ENCODE results near the gene GATAD2B.

Gene GATAD2B

DNA sequence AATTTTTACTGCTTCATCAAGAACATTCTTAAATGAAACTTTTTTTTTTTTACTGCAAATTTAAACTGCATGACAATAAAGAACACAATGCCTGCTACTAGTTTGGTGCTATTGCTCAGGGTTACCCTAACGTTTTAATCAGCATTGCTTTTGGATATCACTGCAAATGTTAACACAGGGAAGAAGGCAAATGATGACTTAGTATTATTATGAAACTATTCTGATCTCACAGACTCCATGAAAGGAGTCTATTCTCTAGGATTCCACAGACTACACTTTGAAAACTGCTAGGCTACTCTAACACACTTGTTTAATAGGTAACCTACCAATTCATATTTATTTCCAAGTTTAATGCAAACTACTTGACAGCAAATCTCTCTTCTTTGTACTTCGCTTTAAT, 49.8 kb downstream of the GATAD2B start:
- H3K36me3 ChIP-seq (ENCODE audit: control insufficient read depth in 1 of 2, insufficient read depth in 2 of 2, low read length in 2 of 2): peaks cover 0 to 3% of the 10 kb centered on the region in 2 experiments

DNA sequence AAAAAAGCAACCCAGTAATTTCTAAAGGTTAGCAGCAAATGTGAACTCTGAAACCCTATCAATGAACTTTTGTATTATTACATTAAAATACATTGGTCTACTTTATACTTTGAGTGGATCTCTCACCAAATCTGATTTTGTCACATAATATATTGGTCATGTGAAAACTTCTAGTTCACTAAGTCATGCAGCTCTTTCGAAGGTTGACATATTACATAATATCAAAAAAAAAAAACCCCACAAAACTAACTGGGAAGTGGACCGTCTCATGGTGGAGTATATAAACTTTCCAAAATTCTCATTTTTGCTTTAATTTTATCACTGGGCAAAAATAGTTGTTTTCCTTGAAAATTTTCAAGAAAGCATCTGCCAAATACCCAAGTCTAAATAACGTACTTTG, 50.4 kb downstream of the GATAD2B start:
- no peak overlapping the region for H3K4me3 ChIP-seq (ENCODE audit: low read depth, low read length)
- peaks cover 3% of the 10 kb centered on the region in 2 experiments for H3K36me3 ChIP-seq (ENCODE audit: control insufficient read depth in 1 of 2, insufficient read depth in 2 of 2, low read length in 2 of 2)
- no CpG with 5 or more reads among the region's 3 CpGs for WGBS (ENCODE audit: extremely low coverage, insufficient coverage, insufficient read length)
- H3K27me3 ChIP-seq (ENCODE audit: insufficient read depth, low read length): no peaks in the 10 kb centered on the region
- H3K9ac ChIP-seq (ENCODE audit: low read length): no peak overlapping the region
- no peaks in the 10 kb centered on the region for H3K79me2 ChIP-seq (ENCODE audit: control insufficient read depth, insufficient read depth, low read length, poor library complexity)
- H3K23ac ChIP-seq (ENCODE audit: low read length): no peak overlapping the region
- no peaks in the 10 kb centered on the region for H3K79me1 ChIP-seq (ENCODE audit: low read length)
- no peak overlapping the region for H2BK5ac ChIP-seq (ENCODE audit: low read depth, low read length, poor library complexity)
- H3K4me1 ChIP-seq (ENCODE audit: control insufficient read depth in 1 of 2, insufficient read depth in 2 of 2, low read length in 2 of 2): peaks cover 0 to 3% of the 10 kb centered on the region in 2 experiments
- no peak overlapping the region for H4K8ac ChIP-seq (ENCODE audit: low read depth, low read length)
- H3K4me2 ChIP-seq (ENCODE audit: low read length): no peak overlapping the region
- H4K91ac ChIP-seq (ENCODE audit: low read depth, low read length): no peak overlapping the region
- H2AFZ ChIP-seq (ENCODE audit: insufficient read depth, low read length, poor library complexity): no peak overlapping the region
- no peak overlapping the region for H2BK12ac ChIP-seq (ENCODE audit: low read length)
- H3K27ac ChIP-seq (ENCODE audit: low read depth, low read length): no peak overlapping the region
- DNase-seq: no peak
- no peak overlapping the region for H3K14ac ChIP-seq (ENCODE audit: low read length)
- no peak overlapping the region for H3K18ac ChIP-seq (ENCODE audit: low read length)
- no peak overlapping the region for H4K12ac ChIP-seq (ENCODE audit: low read depth, low read length)
- no peaks in the 10 kb centered on the region for H3K9me3 ChIP-seq (ENCODE audit: insufficient read depth, low read depth, low read length)
- H3K4ac ChIP-seq (ENCODE audit: low read depth, low read length): no peak overlapping the region
- no peak overlapping the region for H2AK5ac ChIP-seq (ENCODE audit: low read length)
- no peak overlapping the region for H2BK120ac ChIP-seq (ENCODE audit: insufficient read depth, low read length, poor library complexity)

More for the DNA sequence above, 49.8 kb downstream of the GATAD2B start:
- Histone ChIP-seq H2AFZ (ENCODE audit: insufficient read depth, low read length, poor library complexity) (no peak overlapping the region), H3K4me3 (ENCODE audit: low read depth, low read length) (no peak overlapping the region), H3K4me1 (ENCODE audit: control insufficient read depth in 1 of 2, insufficient read depth in 2 of 2, low read length in 2 of 2) (peaks cover 0 to 3% of the 10 kb centered on the region in 2 experiments), H3K4me2 (ENCODE audit: low read length) (no peak overlapping the region), H3K9ac (ENCODE audit: low read length) (no peak overlapping the region), H3K4ac (ENCODE audit: low read depth, low read length) (no peak overlapping the region), H2BK5ac (ENCODE audit: low read depth, low read length, poor library complexity) (no peak overlapping the region), H4K12ac (ENCODE audit: low read depth, low read length) (no peak overlapping the region), H3K18ac (ENCODE audit: low read length) (no peak overlapping the region), H3K27me3 (ENCODE audit: insufficient read depth, low read length) (no peaks in the 10 kb centered on the region), H4K91ac (ENCODE audit: low read depth, low read length) (no peak overlapping the region), H4K8ac (ENCODE audit: low read depth, low read length) (no peak overlapping the region), H3K14ac (ENCODE audit: low read length) (no peak overlapping the region), H2BK12ac (ENCODE audit: low read length) (no peak overlapping the region), H2AK5ac (ENCODE audit: low read length) (no peak overlapping the region), H3K79me1 (ENCODE audit: low read length) (no peaks in the 10 kb centered on the region), H3K79me2 (ENCODE audit: control insufficient read depth, insufficient read depth, low read length, poor library complexity) (no peaks in the 10 kb centered on the region), H3K27ac (ENCODE audit: low read depth, low read length) (no peak overlapping the region), H2BK120ac (ENCODE audit: insufficient read depth, low read length, poor library complexity) (no peak overlapping the region), H3K9me3 (ENCODE audit: insufficient read depth, low read depth, low read length) (no peaks in the 10 kb centered on the region), H3K23ac (ENCODE audit: low read length) (no peak overlapping the region)
- DNase-seq: no peak
- no CpG with 5 or more reads among the region's 2 CpGs for WGBS (ENCODE audit: extremely low coverage, insufficient coverage, insufficient read length)

DNA sequence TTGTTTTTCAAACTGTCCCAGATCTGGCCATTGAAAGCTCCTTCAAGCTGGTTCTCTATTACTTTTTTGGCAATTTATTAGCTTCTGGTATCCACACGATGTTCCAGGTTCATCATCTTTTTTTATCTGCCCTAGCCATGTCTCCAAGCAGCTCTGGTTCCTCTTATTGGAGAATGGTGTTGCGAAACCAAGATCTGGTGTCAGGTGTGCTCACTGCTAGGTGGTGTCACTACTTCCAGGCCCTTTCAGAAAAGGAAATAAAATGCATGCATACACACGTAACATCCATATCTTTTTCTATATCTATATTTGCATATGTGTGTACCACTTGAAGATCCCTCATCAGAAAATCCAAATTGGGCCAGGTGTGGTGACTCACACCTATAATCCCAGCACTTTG, 53.3 kb downstream of the GATAD2B start:
- Histone ChIP-seq H2BK5ac (ENCODE audit: low read depth, low read length, poor library complexity) (no peak overlapping the region), H4K8ac (ENCODE audit: low read depth, low read length) (no peak overlapping the region), H3K79me2 (ENCODE audit: control insufficient read depth, insufficient read depth, low read length, poor library complexity) (peaks cover 2% of the 10 kb centered on the region), H3K4ac (ENCODE audit: low read depth, low read length) (no peak overlapping the region), H3K23ac (ENCODE audit: low read length) (no peak overlapping the region), H3K4me3 (ENCODE audit: low read depth, low read length) (no peak overlapping the region), H4K91ac (ENCODE audit: low read depth, low read length) (no peak overlapping the region), H2BK120ac (ENCODE audit: insufficient read depth, low read length, poor library complexity) (no peak overlapping the region), H3K36me3 (ENCODE audit: control insufficient read depth in 1 of 2, insufficient read depth in 2 of 2, low read length in 2 of 2) (peaks cover 3% of the 10 kb centered on the region in 2 experiments), H4K12ac (ENCODE audit: low read depth, low read length) (no peak overlapping the region), H3K79me1 (ENCODE audit: low read length) (no peaks in the 10 kb centered on the region), H2AK5ac (ENCODE audit: low read length) (no peak overlapping the region), H3K27ac (ENCODE audit: low read depth, low read length) (no peak overlapping the region), H2BK12ac (ENCODE audit: low read length) (no peak overlapping the region), H3K9ac (ENCODE audit: low read length) (no peak overlapping the region), H3K27me3 (ENCODE audit: insufficient read depth, low read length) (no peaks in the 10 kb centered on the region), H3K4me1 (ENCODE audit: control insufficient read depth in 1 of 2, insufficient read depth in 2 of 2, low read length in 2 of 2) (no peaks in the 10 kb centered on the region), H2AFZ (ENCODE audit: insufficient read depth, low read length, poor library complexity) (no peak overlapping the region), H3K18ac (ENCODE audit: low read length) (no peak overlapping the region), H3K9me3 (ENCODE audit: insufficient read depth, low read depth, low read length) (no peaks in the 10 kb centered on the region), H3K4me2 (ENCODE audit: low read length) (no peak overlapping the region), H3K14ac (ENCODE audit: low read length) (no peak overlapping the region)
- WGBS (ENCODE audit: extremely low coverage, insufficient coverage, insufficient read length): no CpG with 5 or more reads among the region's 3 CpGs
- DNase-seq: no peak

DNA sequence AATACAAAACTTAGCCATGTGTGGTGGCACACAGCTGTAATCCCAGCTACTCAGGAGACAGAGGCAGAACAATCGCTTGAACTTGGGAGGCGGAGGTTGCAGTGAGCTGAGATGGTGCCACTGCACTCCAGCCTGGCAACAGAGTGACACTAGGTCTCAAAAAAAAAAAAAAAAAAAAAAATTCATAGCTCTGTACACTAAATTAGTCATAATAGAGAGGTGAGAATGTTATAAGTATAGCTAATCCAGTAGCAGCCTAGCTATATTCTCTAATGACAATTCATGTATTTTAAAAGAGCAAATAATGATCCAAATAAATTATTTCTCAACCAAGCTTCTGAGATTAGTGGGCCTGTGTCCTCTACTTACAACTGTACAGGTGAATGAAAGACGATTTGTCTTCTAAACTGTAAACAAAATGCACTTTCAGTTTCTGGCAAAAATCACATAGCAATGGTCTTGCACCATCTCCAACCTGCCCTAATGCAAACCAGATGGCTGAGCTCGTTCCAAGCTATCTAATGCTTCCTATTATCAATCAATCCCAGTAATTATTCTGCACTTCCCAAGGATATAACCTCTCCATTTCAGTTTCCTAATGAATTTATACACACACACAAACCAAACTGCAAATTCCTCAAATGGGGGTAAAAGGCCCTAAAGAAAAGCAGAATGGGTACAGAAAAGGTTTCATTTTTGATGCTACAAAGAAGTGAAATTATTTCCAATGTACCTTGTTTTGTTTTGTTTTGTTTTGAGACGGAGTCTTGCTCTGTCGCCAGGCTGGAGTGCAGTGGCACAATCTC, 56.5 kb downstream of the GATAD2B start:
- Histone ChIP-seq H3K9ac (ENCODE audit: low read length) (no peak overlapping the region), H3K9me3 (ENCODE audit: insufficient read depth, low read depth, low read length) (no peaks in the 10 kb centered on the region)

More for the DNA sequence above, 56.5 kb downstream of the GATAD2B start:
- Histone ChIP-seq H3K79me1 (ENCODE audit: low read length) (no peaks in the 10 kb centered on the region), H3K14ac (ENCODE audit: low read length) (no peak overlapping the region), H3K4me3 (ENCODE audit: low read depth, low read length) (no peak overlapping the region), H3K36me3 (ENCODE audit: control insufficient read depth in 1 of 2, insufficient read depth in 2 of 2, low read length in 2 of 2) (peaks cover 0 to 3% of the 10 kb centered on the region in 2 experiments), H3K23ac (ENCODE audit: low read length) (no peak overlapping the region), H3K18ac (ENCODE audit: low read length) (no peak overlapping the region), H4K12ac (ENCODE audit: low read depth, low read length) (no peak overlapping the region), H2AK5ac (ENCODE audit: low read length) (no peak overlapping the region), H3K4ac (ENCODE audit: low read depth, low read length) (no peak overlapping the region), H2AFZ (ENCODE audit: insufficient read depth, low read length, poor library complexity) (no peak overlapping the region), H3K4me1 (ENCODE audit: control insufficient read depth in 1 of 2, insufficient read depth in 2 of 2, low read length in 2 of 2) (no peaks in the 10 kb centered on the region), H4K91ac (ENCODE audit: low read depth, low read length) (no peak overlapping the region), H3K4me2 (ENCODE audit: low read length) (no peak overlapping the region), H3K27me3 (ENCODE audit: insufficient read depth, low read length) (no peaks in the 10 kb centered on the region), H3K79me2 (ENCODE audit: control insufficient read depth, insufficient read depth, low read length, poor library complexity) (peaks cover 2% of the 10 kb centered on the region), H2BK12ac (ENCODE audit: low read length) (no peak overlapping the region), H2BK5ac (ENCODE audit: low read depth, low read length, poor library complexity) (no peak overlapping the region), H3K27ac (ENCODE audit: low read depth, low read length) (no peak overlapping the region), H2BK120ac (ENCODE audit: insufficient read depth, low read length, poor library complexity) (no peak overlapping the region), H4K8ac (ENCODE audit: low read depth, low read length) (no peak overlapping the region)
- no CpG with 5 or more reads among the region's 6 CpGs for WGBS (ENCODE audit: extremely low coverage, insufficient coverage, insufficient read length)
- no peak for DNase-seq

All from trophoblast cell (in vitro differentiated cells and primary cell).